Activated T-cell treated with anti-CD3 and anti-CD28 coated beads for 1 hour (primary cell): Measurements from ENCODE around the gene ATP4B.

ENCODE experiments used
- DNase-seq: peaks from one replicate; pipeline ENCODE4 v3.0.0-alpha.2; 2020; ENCODE audit warnings: low read depth

Gene ATP4B

GRCh38 chr13:113607056-113607888 is 50.7 kb downstream of the ATP4B start:
- no peak for DNase-seq

DNA sequence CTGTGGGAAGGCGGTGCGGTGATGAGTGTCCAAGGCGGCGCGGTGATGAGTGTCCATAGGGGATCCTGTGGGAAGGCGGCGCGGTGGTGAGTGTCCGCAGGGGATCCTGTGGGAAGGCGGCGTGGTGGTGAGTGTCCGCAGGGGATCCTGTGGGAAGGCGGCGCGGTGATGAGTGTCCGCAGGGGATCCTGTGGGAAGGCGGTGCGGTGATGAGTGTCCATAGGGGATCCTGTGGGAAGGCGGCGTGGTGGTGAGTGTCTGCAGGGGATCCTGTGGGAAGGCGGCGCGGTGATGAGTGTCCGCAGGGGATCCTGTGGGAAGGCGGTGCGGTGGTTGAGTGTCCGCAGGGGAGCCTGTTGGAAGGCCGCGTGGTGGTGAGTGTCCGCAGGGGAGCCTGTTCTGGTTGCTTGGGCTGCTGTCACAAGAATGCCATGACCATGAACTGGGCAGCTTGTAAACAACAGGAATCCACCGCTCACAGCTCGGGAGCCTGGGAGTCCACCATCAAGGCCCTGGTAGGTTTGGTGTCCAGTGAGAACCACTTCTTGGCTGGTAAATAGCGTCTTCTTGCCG is 52.0 kb downstream of the ATP4B start:
- DNase-seq: no peak

DNA sequence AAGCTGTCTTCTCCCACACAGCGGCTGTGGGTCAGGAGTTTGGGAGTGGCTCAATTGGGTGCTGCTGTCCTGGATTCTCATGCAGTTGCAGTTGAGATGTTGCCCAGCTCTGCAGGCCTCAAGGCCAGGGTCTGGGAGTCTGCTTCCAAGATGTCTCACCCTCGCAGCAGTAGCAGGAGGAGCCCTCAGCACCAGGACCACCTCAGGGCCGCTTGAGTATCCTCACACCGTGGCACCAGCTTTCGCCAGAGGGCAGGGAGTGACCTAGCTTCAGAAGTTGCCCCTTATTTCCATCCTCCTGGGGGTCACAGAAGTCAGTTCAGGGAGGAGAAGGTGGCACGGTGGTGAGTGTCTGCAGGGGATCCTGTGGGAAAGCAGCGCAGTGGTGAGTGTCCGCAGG is 52.5 kb downstream of the ATP4B start:
- DNase-seq: no peak

DNA sequence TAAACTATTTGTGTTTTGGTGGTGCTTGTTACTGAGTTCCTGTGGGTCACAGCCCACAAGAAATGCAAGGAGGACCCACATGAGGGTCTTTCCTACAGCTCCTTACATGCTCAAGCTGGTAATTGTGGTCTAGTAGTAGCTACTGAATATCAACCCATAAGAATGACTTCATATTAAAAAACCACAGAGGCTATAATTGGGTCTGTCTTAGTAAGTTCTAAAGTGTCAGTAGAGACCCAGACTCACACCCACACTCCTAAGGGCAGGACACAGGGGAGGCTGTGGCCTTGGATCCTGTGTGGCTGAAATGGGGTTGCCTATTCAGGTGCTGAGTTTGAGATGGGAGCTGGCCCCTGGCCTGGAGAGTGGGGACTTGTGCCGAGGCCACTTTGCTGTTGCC is 53.8 kb downstream of the ATP4B start:
- DNase-seq: no peak

- no peak for DNase-seq
These were observed 54.8 kb downstream of the ATP4B start for GRCh38 chr13:113603116-113603710.

- DNase-seq: no peak
These were observed 55.6 kb downstream of the ATP4B start for GRCh38 chr13:113602291-113602988.

DNA sequence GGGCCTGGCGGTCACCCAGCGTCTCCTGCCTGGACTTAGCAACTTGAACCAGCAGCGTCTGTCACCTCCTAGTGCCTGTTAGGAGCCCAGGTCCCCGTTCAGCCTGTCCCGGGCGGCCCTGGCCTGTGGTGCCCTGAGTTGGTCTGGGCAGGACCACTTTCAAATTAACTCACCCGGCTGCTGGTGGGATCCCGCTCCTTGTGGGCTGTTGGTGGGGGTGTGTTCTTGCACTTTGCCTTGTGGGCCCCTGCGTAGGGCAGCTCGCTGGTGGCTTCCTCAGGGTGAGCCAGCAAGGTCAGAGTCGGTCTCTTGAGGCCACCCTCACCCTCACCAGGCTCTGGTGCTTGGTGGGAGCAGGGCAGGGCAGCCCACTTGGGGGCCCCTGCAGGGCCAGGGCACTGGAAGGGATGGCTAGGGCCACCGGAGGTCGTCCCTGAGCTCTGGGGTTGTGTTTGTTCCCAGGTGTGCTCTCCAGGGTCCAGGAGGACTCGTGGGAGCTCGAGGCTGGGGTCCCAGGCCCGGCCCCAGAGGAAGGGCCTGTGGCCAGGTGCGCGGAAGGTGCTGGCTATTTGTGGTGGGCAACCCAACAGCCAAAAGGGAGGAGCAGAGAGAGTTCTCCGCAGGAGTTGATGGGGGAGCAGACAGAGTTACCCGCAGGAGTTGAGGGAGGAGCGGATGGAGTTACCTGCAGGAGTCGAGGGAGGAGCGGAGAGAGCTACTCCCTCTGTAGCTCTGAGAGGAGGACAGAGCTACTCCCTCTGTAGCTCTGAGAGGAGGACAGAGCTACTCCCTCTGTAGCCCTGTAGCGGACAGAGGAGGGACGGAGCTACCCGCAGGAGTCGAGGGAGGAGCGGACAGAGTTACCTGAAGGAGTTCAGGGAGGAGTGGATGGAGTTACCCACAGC is 56.6 kb downstream of the ATP4B start:
- no peak for DNase-seq

GRCh38 chr13:113599391-113599790 is 58.6 kb downstream of the ATP4B start:
- DNase-seq: no peak
